GM19328 (cell line): ENCODE results near the gene CLCNKB.
"Not testable (repeated sequence)": the region's sequence is repeated elsewhere in the genome, so short reads cannot be mapped to it uniquely, and the experiment has no call there.

ENCODE experiments used
- ATAC-seq: cut with Tn5 transposase; IDR thresholded peaks from one replicate; pipeline ENCODE4 v1.9.1; 2021; ENCODE audit warnings: mild to moderate bottlenecking, moderate library complexity; ENCODE audit not compliant: unreplicated experiment

Gene CLCNKB

DNA sequence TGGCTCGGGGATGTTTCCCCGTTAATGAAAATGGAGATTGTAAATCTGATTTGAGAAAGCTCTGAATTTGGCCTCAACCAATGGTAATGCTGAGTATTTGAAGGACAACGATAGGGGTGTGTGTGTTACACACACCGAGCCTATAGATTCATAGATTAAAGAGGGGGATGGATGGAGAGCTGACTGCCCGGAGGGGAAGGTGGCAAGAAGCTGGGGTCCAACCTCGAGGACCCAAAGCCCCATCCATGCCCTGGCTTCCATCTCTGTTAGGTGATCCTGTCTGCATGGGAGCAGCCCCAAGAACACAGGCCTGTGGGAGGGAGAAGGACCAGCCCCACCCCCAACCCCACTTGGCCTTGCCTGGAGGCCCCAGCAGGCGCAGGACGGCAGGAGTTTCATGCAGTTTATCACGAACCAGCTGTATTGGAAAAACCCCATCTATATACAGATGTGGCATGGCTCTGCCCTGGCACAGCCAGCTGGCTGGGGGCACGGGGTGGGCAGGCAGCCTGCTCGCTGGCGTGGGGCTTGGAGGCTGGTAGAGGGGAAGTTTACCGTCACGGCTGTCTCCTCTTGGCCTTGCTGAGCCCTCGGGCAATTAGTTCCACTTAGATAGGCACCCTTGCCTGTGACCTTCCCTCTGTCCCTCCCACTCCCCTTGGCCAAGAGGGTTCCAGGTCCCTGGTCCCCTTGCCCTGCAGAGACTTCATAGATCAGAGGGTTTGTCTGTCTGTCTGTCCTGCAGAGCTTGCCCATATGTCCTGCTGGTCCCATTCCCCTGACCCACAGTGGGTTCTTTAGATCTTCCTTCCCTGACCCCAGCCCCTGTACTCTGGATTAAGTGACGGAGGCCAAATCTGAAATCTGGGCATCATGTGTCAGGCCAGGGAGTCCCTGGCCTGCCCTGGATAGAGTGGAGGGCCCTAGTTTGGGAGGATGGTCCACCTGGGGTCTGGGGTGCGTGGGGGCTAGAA lies 28.8 kb upstream of the CLCNKB start:
- ATAC-seq, result no peak

DNA sequence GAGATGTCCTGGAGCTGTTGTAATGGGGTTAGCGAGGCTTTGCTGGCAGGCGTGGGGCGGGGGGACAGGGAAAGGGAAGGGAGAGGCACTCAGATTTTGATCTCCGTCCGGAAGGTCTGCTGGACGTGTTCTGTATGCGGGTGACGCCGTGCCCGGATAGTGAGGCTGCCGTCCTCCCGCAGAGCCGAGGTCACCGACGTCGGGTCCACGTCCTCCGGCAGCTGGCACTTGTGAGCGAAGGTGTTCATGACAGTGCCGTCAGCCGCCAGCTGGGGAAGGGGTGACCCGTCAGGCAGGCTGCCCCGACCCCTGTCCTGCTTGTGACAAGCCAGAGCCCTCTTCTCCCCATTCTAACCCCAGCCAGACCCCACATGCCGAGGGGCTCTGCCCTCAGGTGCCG lies 28.1 kb upstream of the CLCNKB start:
- ATAC-seq, result no peak

DNA sequence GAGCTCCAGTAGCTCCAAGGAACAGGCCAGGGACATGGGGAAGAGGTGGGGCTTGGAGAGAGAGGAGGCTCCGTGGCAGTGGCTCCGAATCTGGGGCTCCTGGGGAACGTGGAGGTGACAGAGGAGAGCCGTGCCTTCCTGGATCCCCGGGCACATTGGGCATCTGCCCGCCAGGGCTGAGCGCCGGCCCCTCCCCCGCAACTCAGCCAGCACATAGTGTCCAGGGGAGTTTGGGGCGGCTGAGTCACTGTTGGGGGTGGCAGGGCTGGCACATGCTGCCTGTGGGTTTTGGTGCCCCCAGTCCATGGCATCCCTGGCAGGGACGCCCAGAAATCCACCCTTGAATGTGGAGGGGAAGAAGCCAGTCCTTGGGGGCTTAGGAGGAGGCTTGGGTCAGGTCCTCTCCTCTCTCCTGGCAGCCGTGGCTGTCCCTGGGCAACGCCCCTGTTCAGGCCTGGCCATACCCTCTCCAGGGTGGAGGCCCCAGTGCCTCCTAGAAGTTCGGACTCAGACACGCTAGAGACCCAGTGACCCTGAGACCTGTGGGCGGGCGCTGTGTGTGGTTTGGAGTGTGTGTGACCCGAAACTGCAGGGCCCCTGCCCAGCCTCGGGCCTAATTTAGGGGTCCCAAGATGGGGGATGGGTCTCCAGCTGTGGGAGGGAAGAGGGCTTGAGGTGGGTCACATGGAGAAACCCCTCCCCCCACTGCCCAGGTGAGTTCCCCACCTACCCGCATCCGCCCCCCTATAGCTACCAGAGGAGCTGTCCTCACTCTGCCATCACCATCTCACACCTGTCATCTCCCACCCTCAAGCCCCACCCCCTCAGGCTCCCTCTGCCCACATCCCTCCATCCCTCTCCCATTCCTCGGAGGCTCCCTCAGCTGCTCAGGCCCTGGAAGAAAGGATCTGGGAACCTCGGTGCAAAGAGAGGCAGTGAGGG lies 27.4 kb upstream of the CLCNKB start:
- no peak for ATAC-seq

DNA sequence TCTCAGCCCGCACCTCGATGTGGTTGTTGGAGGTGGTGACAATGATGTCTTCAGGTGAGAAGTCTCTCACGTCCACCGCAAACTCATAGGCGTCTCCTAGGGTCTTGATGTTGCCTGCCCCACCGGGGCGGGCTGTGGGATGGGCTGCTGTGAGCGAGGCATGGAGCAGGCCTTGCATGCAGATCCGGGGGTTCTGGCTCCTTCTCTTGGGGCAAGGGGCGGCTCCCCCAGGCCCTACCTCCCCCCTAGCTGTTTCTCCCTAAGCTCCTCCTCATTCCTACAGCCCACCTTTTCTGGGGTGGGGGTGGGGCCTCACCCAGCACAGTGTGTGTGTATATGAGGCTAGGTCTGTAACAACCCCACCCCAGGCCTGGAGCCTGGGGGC lies 26.5 kb upstream of the CLCNKB start:
- no peak for ATAC-seq

DNA sequence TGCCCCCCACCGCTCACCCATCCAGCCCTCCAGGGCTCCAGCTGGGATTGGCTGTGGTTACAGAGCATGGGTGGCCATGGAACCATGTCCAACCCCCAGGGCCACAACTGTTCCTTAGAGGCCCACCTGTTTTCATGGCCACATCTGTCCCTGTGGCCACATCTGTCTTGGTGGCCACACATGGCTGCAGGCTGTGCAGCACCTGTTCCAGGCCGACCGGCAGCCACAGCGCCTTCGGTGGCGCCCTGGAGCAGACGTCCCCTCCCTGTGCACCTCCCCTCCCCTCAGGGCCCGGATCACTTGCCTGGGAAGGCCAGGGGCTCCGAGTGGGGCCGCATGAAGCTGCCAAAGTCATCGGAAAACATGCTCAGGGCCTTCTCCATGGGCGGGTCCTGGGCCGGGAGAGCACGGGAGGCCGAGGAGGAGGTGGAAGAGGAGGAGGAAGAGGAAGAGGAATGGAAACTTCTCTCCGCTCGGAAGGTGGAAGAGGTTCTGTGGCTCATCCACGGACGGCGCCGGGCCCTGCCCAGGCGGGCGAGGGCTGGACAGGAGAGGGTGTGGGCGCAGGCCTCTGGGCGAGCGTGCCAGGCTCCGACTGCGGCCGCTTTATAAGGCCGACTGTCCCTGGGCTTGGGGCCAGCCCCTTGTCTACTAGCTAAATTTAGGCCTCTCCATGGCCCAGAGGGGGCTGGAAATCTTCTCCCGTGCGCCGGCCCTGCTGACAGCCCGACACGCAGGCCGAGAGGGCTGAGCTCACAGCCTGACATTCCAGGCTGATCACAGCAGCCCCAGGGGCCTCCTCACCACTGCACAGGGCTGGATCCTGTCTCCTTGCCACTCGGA lies 25.9 kb upstream of the CLCNKB start, which contains the start of gene HSPB7:
Gene HSPB7, minus strand, starts transcription at position 583 of the 843 bp plus-strand sequence. Its CDS starts 80 bp downstream, at position 503.
- ATAC-seq, result no peak

DNA sequence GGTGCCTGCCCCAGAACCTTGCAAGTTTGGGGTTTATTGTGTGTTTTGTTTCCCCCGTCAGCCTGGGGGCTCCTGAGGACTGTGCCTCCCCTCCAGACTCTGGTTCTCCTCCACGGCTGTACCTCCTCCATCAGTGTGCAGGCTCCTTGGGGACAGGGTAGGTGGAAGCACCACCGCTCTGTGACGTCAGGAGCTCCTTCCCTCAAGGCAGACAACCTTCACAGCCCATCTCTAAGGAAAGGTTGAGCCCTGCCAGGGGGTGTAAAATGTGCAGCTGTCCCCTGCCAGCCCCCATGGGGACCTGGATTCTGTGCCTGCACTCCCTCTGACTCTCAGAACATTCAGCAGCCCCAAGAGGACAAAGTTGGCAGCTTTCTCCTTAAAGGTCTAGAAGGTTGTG lies 25.3 kb upstream of the CLCNKB start:
- ATAC-seq, result no peak

DNA sequence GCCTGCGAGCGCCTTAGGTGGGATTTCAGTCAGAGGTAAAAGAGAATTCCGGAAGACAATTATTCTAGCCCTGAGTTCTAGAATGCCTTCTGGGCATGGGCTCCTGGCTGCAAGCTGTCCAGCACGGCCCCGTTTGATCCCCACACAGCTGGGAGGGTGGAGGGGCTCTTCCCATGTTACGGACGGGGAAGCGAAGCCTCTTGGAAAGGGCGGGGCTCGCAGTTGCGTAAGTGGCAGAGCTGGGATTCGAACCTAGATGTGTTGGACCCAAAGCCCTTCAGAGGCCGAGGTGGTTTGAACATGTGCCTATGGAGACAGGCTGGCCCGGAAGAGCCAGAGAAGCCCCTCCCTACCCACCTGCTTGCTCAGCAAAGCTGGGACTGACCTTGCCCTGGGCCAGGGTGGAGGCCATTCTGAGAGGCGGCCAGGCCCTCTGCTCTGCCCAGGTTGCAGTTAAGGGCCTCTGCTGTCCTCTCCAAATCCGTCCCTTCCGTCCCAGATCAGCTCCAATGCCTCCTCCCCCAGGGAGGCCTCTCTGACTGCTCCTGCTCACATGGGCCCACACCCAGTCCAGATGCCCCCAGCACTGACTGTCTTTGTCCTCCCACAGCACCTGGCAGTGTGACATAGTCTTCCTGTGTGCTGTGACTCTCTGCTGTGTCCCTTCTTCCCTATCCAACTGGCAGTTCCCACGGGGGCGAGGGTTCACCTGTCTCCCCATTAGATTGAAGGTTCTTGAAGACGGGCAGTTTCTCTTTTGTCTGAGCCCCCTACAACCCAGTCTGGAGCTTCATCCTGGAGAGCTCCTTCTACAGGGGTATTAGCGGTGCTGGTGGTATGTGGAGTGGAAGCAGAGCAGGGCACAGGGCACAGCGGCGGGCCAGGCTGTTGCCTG lies 24.6 kb upstream of the CLCNKB start:
- ATAC-seq, result no peak

DNA sequence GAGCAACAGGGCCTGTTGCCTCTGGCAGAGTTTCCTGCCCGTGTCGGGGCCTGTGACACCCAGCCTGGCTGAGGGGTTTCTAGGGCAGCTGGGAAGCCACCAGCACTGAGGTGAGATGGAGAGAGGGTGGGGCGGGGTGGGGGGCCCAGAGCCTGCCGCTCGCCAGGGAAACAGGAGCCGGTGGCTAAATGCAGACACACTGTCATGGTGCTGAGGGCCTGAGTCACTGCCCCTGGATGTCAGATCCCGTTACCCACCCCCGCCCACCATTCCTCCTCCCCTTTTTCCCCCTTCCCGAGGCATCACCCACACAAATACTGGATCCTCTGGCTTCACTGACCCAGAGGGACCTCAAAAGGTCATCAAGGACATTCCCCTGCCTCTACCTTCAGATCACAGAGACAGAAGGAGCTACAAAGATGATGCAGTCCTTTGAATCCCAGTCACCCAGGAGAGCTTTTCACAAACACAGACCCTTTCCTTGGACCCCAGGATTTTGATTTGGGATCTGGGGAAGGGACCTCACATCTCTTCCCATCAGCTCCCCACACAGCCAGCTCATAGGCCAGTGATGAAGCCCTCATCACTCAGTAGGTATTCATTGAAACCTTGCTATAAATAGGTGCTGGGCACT lies 23.8 kb upstream of the CLCNKB start:
- no peak for ATAC-seq

DNA sequence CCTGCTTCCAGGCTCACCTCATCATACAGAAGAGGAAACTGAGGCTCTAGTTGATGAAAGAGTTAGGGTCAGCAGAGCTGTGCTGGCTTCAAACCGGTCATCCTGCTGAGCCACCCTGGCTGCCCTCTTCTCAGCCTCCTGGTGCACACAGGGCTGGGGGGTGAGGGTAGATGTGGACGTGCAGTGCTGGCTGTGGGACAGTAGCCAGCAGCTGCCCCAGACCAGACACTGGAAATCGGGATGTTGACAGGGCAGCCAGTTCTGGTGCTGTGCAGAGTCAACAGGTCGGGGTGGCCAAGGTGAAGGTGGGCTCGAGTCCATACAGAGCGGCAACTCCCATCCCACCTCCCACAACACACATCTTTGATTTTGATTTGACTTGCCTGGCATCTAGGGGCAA lies 23.3 kb upstream of the CLCNKB start:
- ATAC-seq, result no peak

DNA sequence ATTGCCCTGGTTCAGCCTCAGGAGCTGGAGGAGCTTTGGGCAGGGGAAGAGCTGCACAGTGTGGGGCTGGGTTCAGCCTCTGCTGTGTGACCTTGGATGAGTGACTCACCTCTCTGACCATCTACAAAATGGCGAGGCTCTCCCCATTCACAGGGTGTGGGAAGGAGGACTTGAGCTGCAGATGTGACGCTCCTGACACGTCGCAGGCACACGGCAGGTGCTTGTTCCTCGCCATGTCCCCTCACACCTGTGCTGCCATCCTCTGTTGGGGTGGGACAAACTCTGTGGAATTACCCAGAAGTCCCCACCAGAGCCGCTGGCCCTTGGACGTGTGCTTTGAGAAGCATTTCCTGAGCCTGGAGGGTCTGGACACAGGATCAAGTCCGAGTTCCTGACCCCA lies 22.7 kb upstream of the CLCNKB start:
- ATAC-seq, result not testable (repeated sequence)

DNA sequence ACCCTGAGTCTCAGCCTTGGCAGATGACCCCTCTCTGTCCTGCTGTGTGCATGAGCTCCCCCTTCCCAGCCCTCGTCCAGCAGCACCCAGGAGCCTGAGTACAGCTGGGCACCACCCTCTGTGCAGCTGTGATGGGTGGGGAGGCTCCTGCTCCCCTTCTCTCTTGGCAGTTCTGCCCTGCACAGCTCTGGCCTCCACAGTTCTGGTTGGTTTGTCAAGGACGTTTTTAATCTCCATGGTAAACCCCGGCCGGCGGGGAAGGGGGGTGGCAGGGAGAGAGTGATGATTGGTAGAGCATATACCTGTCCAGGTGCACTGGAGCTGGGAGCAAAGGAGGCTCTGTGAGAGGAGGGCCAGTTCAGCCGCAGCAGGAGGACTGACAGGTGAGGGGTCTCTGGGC lies 21.9 kb upstream of the CLCNKB start, which contains the start of gene CLCNKA:
Gene CLCNKA, plus strand, starts transcription at position 356 of the 400 bp plus-strand sequence. CDS start 584 bp downstream, outside the sequence.
- no peak for ATAC-seq

DNA sequence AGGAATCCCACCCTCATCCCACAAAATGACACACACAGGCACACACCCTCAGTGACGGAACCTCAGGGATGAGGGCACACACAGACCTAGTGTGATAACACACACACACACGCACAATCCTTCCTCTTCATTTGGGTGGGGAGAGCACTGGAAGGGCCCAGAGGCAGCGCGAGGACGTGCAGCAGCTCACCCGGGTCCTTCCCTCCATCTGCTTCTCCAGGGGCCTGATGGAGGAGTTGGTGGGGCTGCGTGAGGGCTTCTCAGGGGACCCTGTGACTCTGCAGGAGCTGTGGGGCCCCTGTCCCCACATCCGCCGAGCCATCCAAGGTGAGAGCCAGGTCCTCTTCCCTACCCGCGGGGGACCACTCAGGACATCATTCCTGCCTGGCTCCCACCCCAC lies 21.2 kb upstream of the CLCNKB start:
- ATAC-seq, result no peak

DNA sequence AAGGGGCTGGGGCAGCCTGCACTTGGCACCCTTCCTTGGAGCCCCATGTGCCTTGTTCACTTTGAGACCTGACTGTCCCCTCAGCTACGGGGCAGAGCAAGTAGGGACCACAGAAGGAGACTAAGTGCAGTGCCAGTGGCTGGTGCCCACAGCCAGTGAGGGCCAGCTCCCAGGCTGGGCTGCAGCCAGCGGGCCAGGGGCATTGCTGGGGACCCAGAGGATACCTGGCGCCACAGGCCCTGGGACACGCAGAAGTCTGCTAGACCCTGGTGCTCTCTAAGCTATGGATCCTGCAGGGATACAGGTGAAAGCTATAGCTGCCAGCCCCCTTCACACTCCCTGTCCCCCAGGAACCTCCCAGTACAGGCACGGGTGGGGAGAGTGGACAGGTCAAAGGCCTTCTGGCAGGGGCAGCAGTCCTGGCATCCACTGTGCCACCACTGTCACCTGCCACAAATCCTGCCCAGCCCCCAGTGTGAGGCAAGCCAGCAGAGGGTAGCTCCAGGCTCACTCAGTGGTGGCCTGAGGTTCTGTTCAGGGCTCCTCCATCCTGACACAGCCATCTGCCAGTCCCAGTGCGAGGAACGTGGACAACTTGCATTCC lies 20.4 kb upstream of the CLCNKB start:
- ATAC-seq, result no peak

DNA sequence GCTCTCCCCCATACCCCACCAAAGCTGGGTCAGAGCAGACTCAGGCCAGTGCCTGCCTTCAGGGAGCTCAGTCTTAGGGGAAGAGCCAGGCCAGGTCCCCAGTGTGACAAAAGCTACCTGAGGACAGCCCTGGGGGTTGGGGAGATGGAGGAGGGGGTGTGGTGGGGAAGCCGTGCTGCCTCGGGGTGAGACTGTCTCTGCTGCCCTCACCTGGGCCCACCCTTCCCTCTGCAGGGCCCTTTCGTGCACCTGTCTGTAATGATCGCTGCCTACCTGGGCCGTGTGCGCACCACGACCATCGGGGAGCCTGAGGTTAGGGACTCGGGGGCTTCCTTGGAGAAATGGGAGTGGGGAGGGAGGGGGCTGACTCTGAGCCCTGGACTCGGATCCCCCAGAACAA lies 17.3 kb upstream of the CLCNKB start:
- not testable (repeated sequence) for ATAC-seq

DNA sequence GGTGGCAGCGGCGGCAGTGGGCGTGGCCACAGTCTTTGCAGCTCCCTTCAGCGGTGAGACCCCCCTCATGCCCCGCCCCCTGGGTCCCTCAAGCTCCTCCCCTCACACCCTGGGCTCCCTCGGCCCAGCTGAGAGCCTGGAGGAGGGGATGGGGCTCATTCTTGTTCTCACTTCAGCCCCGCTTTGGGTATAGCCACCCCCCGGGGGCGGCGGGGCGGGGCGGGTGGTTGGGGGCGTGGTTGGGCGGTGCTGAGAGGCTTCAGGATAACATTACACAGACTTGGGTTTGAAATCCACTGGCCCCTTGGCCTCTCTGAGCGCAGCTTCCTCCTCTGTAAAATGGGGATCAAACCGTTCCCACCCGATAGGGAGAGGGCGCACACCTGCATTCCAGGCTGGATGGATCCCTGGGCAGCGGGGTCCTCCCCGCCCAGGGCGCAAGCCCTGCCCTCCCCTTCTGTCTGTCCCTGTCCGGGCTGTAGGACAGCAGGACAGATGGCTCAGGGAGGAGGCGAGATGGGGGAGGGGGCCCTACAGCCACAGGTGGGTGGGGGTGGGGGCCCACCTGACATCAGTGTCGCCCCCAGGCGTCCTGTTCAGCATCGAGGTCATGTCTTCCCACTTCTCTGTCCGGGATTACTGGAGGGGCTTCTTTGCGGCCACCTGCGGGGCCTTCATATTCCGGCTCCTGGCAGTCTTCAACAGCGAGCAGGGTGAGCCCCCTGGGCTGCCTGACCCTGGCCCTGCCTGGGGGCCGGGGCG lies 16.7 kb upstream of the CLCNKB start:
- ATAC-seq, result no peak

DNA sequence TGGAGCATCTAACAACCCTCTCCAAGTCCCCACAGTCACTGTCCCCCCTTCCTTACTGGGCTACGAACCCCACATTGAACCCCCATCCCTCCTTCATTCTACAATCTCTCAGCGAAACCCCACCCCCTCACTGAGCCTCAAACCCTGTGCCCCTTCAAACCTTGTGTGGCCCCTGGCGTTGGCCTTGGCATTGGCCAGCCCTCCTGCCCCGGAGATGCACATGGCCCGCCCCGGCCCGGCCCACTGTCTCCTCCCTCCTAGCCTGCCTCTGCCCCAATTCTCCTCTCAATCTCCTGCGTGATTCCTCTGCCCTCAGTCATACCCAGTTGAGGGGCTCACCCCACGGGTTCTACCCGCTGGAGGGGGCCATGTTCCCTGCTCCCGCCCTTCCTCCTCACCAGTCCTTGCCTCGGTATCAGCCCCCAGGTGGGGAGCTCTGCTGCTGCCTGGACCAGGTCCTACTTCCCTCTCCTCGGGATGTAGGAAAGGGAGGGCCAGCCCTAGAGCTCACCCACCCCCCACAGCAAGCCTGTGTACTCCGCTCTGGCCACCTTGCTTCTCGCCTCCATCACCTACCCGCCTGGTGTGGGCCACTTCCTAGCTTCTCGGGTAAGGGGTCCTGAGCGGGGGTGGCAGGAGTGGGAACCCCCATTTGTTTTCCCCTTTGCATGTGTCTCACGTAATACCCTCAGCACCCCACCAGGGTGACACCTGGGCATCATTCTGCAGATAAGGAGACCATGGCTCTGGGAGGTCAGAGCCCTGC lies 15.2 kb upstream of the CLCNKB start:
- ATAC-seq, result no peak

DNA sequence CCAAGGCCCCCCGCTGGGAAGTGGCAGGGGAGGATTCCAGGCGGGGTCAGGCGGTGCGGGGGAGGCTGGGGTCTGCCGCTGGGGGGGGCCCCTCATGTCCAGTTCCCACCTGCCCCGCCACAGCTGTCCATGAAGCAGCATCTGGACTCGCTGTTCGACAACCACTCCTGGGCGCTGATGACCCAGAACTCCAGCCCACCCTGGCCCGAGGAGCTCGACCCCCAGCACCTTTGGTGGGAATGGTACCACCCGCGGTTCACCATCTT lies 14.6 kb upstream of the CLCNKB start:
- ATAC-seq, result not testable (repeated sequence)
